Trophoblast cell (in vitro differentiated cells and primary cell): ENCODE results near the gene RBM19.

Source experiments
- DNase-seq, 2 donors: peaks; one replicate each; pipeline ENCODE4 v3.0.0-alpha.2; 2016
- H2AFZ ChIP-seq: 2 replicates; pipeline ENCODE4 v1.6.1; 2013; ENCODE audit warnings: low read length, moderate library complexity, mild to moderate bottlenecking; ENCODE audit not compliant: insufficient read depth, poor library complexity
- H2AK5ac ChIP-seq: 2 replicates; pipeline ENCODE4 v1.6.1; 2013; ENCODE audit warnings: mild to moderate bottlenecking, low read length
- H2BK120ac ChIP-seq: 2 replicates; pipeline ENCODE4 v1.6.1; 2013; ENCODE audit warnings: low read length, mild to moderate bottlenecking, moderate library complexity; ENCODE audit not compliant: insufficient read depth, poor library complexity
- H2BK12ac ChIP-seq: 2 replicates; pipeline ENCODE4 v1.6.1; 2013; ENCODE audit warnings: mild to moderate bottlenecking, low read length, moderate library complexity
- H2BK5ac ChIP-seq: 2 replicates; pipeline ENCODE4 v1.6.1; 2013; ENCODE audit warnings: low read length, low read depth, moderate library complexity, mild to moderate bottlenecking; ENCODE audit not compliant: poor library complexity
- H3K14ac ChIP-seq: 2 replicates; pipeline ENCODE4 v1.6.1; 2013; ENCODE audit warnings: mild to moderate bottlenecking, low read length
- H3K18ac ChIP-seq: 2 replicates; pipeline ENCODE4 v1.6.1; 2013; ENCODE audit warnings: mild to moderate bottlenecking, low read length
- H3K23ac ChIP-seq: 2 replicates; pipeline ENCODE4 v1.6.1; 2013; ENCODE audit warnings: low read length
- H3K27ac ChIP-seq: 2 replicates; pipeline ENCODE4 v1.5.1; 2013; ENCODE audit warnings: low read depth, mild to moderate bottlenecking, inconsistent platforms, low read length, moderate library complexity
- H3K27me3 ChIP-seq: 2 replicates; pipeline ENCODE4 v1.6.1; 2013; ENCODE audit warnings: inconsistent platforms, mild to moderate bottlenecking, low read length, moderate library complexity; ENCODE audit not compliant: insufficient read depth
- H3K36me3 ChIP-seq, 2 experiments: 1 replicate in 1 of 2; 2 replicates in 1 of 2; pipeline ENCODE4 v1.6.1; 2013; ENCODE audit warnings: low read length in 2 of 2, mild to moderate bottlenecking in 2 of 2, moderate library complexity in 1 of 2; ENCODE audit not compliant: insufficient read depth in 2 of 2, control insufficient read depth in 1 of 2
- H3K4ac ChIP-seq: 2 replicates; pipeline ENCODE4 v1.6.1; 2013; ENCODE audit warnings: low read depth, mild to moderate bottlenecking, low read length, moderate library complexity
- H3K4me1 ChIP-seq, 2 experiments: 1 replicate in 1 of 2; 2 replicates in 1 of 2; pipeline ENCODE4 v1.6.1; 2013; ENCODE audit warnings: low read length in 2 of 2, mild to moderate bottlenecking in 2 of 2, moderate library complexity in 1 of 2; ENCODE audit not compliant: insufficient read depth in 2 of 2, control insufficient read depth in 1 of 2
- H3K4me2 ChIP-seq: 2 replicates; pipeline ENCODE4 v1.6.1; 2013; ENCODE audit warnings: inconsistent platforms, mild to moderate bottlenecking, low read length, moderate library complexity
- H3K4me3 ChIP-seq: 2 replicates; pipeline ENCODE4 v1.5.1; 2013; ENCODE audit warnings: mild to moderate bottlenecking, low read depth, low read length, inconsistent platforms
- H3K79me1 ChIP-seq: one replicate; pipeline ENCODE4 v1.6.1; 2013; ENCODE audit warnings: low read length
- H3K79me2 ChIP-seq: 2 replicates; pipeline ENCODE4 v1.6.1; 2013; ENCODE audit warnings: low read length, mild to moderate bottlenecking; ENCODE audit not compliant: control insufficient read depth, insufficient read depth, poor library complexity
- H3K9ac ChIP-seq: 2 replicates; pipeline ENCODE4 v1.6.1; 2013; ENCODE audit warnings: mild to moderate bottlenecking, low read length
- H3K9me3 ChIP-seq: 2 replicates; pipeline ENCODE4 v1.6.1; 2013; ENCODE audit warnings: low read depth, mild to moderate bottlenecking, control low read depth, inconsistent platforms, low read length; ENCODE audit not compliant: insufficient read depth
- H4K12ac ChIP-seq: 2 replicates; pipeline ENCODE4 v1.6.1; 2013; ENCODE audit warnings: low read depth, mild to moderate bottlenecking, low read length, moderate library complexity
- H4K8ac ChIP-seq: 2 replicates; pipeline ENCODE4 v1.6.1; 2013; ENCODE audit warnings: low read depth, mild to moderate bottlenecking, low read length, moderate library complexity
- H4K91ac ChIP-seq: one replicate; pipeline ENCODE4 v1.6.1; 2013; ENCODE audit warnings: low read depth, mild to moderate bottlenecking, low read length, moderate library complexity
- WGBS: extraction: QIAGEN DNeasy Blood & Tissue Kit; methylation state at CpG from one replicate; pipeline ENCODE4 v1.1.7; 2013; ENCODE audit warnings: missing lambda C conversion rate; ENCODE audit not compliant: insufficient read length, insufficient coverage; ENCODE audit errors: extremely low coverage; 5-methylcytosine and 5-hydroxymethylcytosine counted together

Gene RBM19

DNA sequence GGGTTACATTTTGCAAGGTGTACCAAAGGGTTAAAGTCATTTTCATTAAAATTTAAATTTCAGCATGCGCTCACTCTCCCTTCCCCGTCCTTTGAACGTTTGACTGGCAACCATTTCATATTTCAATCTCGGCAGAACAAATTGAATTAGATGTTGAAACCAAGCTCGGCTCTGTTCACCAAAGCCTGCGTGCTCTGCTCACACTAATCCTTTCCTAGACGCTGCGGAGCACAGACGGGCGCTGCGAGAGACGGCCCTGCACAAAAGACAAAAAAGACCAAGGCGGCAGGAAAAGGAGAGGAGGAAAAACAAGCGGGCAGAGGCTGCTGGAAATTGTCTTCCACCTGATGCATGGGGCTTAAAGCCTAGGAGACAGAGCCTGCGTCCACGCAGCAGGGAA, 149.3 kb downstream of the RBM19 start:
- H3K27me3 ChIP-seq: no peaks in the 10 kb centered on the region
- no peak overlapping the region for H2BK12ac ChIP-seq
- H3K4ac ChIP-seq: no peak overlapping the region
- no peak overlapping the region for H3K27ac ChIP-seq
- H3K14ac ChIP-seq: no peak overlapping the region
- no peaks in the 10 kb centered on the region for H3K79me2 ChIP-seq
- no peak overlapping the region for H2BK120ac ChIP-seq
- no peaks in the 10 kb centered on the region for H3K79me1 ChIP-seq
- H4K91ac ChIP-seq: no peak overlapping the region
- H4K8ac ChIP-seq: no peak overlapping the region
- no peaks in the 10 kb centered on the region for H3K4me1 ChIP-seq
- DNase-seq: no peak
- no peak overlapping the region for H2BK5ac ChIP-seq
- no peak overlapping the region for H3K4me2 ChIP-seq
- H2AK5ac ChIP-seq: no peak overlapping the region
- H3K36me3 ChIP-seq: peaks cover 3% of the 10 kb centered on the region in 2 experiments
- H4K12ac ChIP-seq: no peak overlapping the region
- no peak overlapping the region for H3K9ac ChIP-seq
- peaks cover 4% of the 10 kb centered on the region for H3K9me3 ChIP-seq
- no CpG with 5 or more reads among the region's 16 CpGs for WGBS
- no peak overlapping the region for H2AFZ ChIP-seq
- no peak overlapping the region for H3K18ac ChIP-seq
- H3K23ac ChIP-seq: no peak overlapping the region
- H3K4me3 ChIP-seq: no peak overlapping the region

DNA sequence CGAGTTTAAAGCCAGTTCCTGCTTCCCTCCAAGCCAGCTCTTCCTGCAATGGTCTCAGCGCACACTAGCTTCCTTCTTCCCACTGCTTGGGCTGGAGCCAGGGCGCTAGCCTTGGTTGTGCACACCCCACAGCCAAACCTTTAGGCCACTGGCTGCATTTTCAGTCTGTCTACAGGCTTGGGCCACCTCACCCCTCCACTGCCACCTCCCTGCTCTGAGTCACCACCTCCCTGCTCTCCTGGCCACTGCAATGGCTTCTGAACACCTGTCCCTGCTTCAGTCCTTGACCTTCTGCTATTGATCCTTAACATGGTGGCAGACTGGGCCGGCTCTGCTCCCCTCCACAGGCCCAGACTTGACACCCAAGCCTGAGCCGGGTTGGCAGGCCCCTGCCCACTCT, 151.1 kb downstream of the RBM19 start:
- Histone ChIP-seq H2AK5ac (no peak overlapping the region), H3K4me1 (no peaks in the 10 kb centered on the region), H2BK120ac (no peak overlapping the region), H3K14ac (no peak overlapping the region), H2AFZ (no peak overlapping the region), H3K79me1 (no peaks in the 10 kb centered on the region), H3K18ac (no peak overlapping the region), H2BK12ac (no peak overlapping the region), H4K12ac (no peak overlapping the region), H4K91ac (no peak overlapping the region), H4K8ac (no peak overlapping the region), H3K4ac (no peak overlapping the region), H3K23ac (no peak overlapping the region), H3K27ac (no peak overlapping the region), H3K79me2 (no peaks in the 10 kb centered on the region), H3K4me3 (no peak overlapping the region), H2BK5ac (no peak overlapping the region), H3K9ac (no peak overlapping the region), H3K27me3 (no peaks in the 10 kb centered on the region), H3K9me3 (peaks cover 9% of the 10 kb centered on the region), H3K36me3 (no peaks in the 10 kb centered on the region), H3K4me2 (no peak overlapping the region)
- no CpG with 5 or more reads among the region's 5 CpGs for WGBS
- DNase-seq: no peak

DNA sequence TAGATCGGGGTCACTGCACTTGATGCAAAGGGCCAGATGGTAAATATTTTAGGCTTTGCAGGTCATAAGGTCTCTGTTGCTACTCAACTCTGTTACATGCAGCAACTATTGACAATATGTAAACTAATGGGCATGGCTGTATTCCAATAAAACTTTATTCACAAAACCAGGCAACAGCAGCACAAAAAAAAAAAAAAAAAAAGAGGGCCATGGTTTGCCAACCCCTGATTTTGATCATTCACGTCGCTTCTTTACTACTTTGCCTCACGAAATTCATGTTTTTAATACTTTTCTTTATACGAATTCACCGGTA, 152.9 kb downstream of the RBM19 start:
- H3K36me3 ChIP-seq: no peaks in the 10 kb centered on the region
- DNase-seq: no peak
- H3K79me1 ChIP-seq: no peaks in the 10 kb centered on the region
- no peak overlapping the region for H4K8ac ChIP-seq
- H2BK120ac ChIP-seq: no peak overlapping the region
- H3K4ac ChIP-seq: no peak overlapping the region
- H2AK5ac ChIP-seq: no peak overlapping the region
- H3K4me3 ChIP-seq: no peak overlapping the region
- H3K23ac ChIP-seq: no peak overlapping the region
- no CpG with 5 or more reads among the region's 6 CpGs for WGBS
- no peak overlapping the region for H2BK12ac ChIP-seq
- peaks cover 9% of the 10 kb centered on the region for H3K9me3 ChIP-seq
- H3K27ac ChIP-seq: no peak overlapping the region
- H3K4me1 ChIP-seq: no peaks in the 10 kb centered on the region
- H3K9ac ChIP-seq: no peak overlapping the region
- no peak overlapping the region for H3K18ac ChIP-seq
- no peaks in the 10 kb centered on the region for H3K79me2 ChIP-seq
- no peak overlapping the region for H2BK5ac ChIP-seq
- no peak overlapping the region for H4K12ac ChIP-seq
- H4K91ac ChIP-seq: no peak overlapping the region
- H3K27me3 ChIP-seq: no peaks in the 10 kb centered on the region
- no peak overlapping the region for H3K14ac ChIP-seq
- no peak overlapping the region for H3K4me2 ChIP-seq
- H2AFZ ChIP-seq: no peak overlapping the region

DNA sequence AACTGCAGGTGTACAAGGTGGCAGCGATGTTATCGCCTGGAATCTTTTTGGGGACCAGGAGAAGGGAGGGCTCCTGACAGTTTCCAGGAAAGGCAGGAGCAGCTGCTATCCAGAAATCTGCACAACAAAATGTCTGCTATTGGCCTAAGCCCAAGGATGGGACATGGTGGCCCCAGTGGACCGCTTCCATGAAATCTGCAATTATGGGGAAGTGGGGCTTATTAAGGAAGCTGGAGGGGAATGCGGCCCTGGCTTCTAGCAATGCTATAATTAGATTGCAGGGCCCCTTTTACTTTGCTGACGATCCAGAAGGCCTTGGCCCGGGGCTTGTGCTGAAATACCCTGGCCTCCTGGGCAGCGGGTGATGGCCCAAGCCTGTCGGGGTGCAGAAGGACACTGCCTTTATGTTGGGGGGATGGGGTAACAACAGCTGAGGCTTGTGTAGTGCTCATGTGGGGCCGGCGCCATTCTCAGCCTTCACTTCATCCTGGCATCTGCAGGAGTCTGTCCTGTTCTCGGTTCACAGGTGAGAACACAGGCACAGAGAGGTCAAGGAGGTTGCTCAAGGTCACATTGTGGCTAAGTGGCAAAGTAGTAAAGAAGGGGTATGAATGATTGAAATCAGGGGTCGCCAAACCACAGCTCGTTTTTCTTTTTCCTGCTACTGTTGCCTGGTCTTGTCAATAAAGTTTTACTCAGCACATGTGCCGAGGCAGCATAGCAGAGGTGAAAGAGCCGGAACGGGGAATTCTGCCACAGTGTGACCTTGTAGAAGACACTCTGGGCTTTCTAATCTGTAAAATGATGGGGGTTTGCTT, 153.5 kb downstream of the RBM19 start:
- no peak for DNase-seq
- no peak overlapping the region for H3K14ac ChIP-seq
- no peak overlapping the region for H3K9ac ChIP-seq
- H3K18ac ChIP-seq: no peak overlapping the region
- no peak overlapping the region for H2AFZ ChIP-seq
- no peak overlapping the region for H2AK5ac ChIP-seq
- H3K27me3 ChIP-seq: no peaks in the 10 kb centered on the region
- H3K79me1 ChIP-seq: no peaks in the 10 kb centered on the region
- H4K91ac ChIP-seq: no peak overlapping the region
- no CpG with 5 or more reads among the region's 16 CpGs for WGBS
- H3K9me3 ChIP-seq: peaks cover 9% of the 10 kb centered on the region
- H4K8ac ChIP-seq: no peak overlapping the region
- no peak overlapping the region for H4K12ac ChIP-seq
- H2BK5ac ChIP-seq: no peak overlapping the region
- H3K4me3 ChIP-seq: no peak overlapping the region
- no peak overlapping the region for H2BK120ac ChIP-seq
- no peaks in the 10 kb centered on the region for H3K4me1 ChIP-seq
- H3K79me2 ChIP-seq: no peaks in the 10 kb centered on the region
- H3K27ac ChIP-seq: no peak overlapping the region
- H3K36me3 ChIP-seq: no peaks in the 10 kb centered on the region
- no peak overlapping the region for H3K4me2 ChIP-seq
- H3K4ac ChIP-seq: no peak overlapping the region
- no peak overlapping the region for H2BK12ac ChIP-seq
- no peak overlapping the region for H3K23ac ChIP-seq
